Stimulated activated CD8-positive, alpha-beta memory T cell treated with anti-CD3 and anti-CD28 coated beads, Interleukin-7, amount 100 ng/mL, for 24 hours (primary cell): ENCODE data around the gene SLC28A2.
"Not testable (repeated sequence)": the region's sequence is repeated elsewhere in the genome, so short reads cannot be mapped to it uniquely, and the experiment has no call there.

Experiments
- DNase-seq: peaks from one replicate; pipeline ENCODE4 v3.0.0-alpha.2; 2020; ENCODE audit warnings: low read depth

SLC28A2 gene

GRCh38 chr15:45262906-45263461 is 10.9 kb downstream of the SLC28A2 start:
- DNase-seq: no peak

- no peak for DNase-seq
Observed at GRCh38 chr15:45263854-45264253, 11.8 kb downstream of the SLC28A2 start.

- DNase-seq: no peak
Observed at GRCh38 chr15:45265506-45265905, 13.5 kb downstream of the SLC28A2 start.

GRCh38 chr15:45268135-45268534 is 16.1 kb downstream of the SLC28A2 start:
- DNase-seq: no peak

GRCh38 chr15:45274636-45275380 is 22.8 kb downstream of the SLC28A2 start:
- DNase-seq: no peak

DNA sequence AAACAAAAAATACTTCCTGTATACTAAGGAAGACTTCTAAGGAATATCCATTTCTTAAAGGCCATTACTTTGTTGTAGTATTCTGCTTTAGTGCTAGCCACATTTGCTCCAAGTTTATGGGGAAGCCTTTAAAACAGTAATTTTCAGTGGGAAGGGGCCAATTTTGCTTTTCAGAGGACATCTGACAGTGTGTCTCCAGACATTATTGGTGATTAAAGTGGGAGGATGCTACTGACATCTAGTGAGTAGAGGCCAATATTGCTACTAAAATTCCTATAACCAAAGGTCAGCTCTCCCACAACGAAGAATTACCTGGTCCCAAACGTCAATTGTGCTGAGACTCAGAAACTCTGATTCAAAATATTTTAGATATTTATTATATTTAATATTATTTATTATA is 24.8 kb downstream of the SLC28A2 start:
- no peak for DNase-seq

DNA sequence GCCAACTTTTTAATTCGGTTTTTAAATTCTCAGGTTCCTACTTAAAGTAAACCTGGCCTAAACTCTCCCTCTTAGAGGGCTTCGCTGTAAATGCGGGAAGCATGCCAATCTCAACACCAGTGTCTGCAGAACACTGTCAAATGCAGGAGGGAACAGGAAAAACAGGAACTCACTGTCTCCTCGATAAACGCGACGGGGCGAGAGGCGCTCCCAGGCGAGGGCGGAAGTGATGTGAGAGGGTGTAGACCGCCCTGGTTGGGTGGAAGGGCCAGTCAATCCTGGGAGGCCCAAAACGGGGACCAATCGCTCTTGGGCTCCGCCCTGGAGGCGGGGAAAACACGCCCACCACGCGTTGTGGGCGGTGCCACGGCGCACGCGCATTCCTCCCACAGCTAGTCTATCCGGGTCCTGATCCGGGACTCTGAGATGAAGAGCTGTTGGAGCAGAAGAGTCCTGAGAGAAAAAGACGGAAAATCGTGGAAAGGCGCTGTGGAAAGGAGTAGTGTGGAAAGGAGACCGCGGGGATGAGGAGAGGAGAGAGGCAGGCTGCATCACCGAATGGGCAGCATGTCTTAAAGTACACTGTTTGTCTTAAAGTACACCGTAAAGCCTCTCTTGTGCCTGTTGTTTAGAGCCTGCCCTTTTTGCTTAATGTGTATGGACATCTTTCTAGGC is 27.1 kb downstream of the SLC28A2 start:
- peak; percentile 94 for DNase-seq

DNA sequence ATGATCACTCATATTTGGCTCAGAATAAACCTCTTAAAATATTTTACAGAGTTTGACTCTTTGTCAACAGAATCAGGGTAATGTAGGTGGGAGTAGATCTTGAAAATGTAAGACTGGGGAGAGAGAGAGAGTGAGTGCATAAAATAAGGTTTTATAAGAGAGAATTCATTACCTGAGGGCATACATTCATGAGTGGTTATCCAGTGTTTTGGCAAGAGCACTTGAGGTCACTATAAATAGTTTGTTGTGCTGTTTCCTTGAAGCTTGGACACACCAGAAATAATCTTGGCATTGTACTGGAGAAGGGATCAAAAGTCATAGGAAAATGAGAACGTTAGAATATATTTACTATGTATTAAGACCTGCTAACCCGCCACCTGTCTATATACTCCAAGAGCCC is 33.4 kb downstream of the SLC28A2 start:
- no peak for DNase-seq

- no peak for DNase-seq
Observed at GRCh38 chr15:45287390-45287956, 35.4 kb downstream of the SLC28A2 start.

- DNase-seq: no peak
Observed at GRCh38 chr15:45288947-45289346, 36.9 kb downstream of the SLC28A2 start.

DNA sequence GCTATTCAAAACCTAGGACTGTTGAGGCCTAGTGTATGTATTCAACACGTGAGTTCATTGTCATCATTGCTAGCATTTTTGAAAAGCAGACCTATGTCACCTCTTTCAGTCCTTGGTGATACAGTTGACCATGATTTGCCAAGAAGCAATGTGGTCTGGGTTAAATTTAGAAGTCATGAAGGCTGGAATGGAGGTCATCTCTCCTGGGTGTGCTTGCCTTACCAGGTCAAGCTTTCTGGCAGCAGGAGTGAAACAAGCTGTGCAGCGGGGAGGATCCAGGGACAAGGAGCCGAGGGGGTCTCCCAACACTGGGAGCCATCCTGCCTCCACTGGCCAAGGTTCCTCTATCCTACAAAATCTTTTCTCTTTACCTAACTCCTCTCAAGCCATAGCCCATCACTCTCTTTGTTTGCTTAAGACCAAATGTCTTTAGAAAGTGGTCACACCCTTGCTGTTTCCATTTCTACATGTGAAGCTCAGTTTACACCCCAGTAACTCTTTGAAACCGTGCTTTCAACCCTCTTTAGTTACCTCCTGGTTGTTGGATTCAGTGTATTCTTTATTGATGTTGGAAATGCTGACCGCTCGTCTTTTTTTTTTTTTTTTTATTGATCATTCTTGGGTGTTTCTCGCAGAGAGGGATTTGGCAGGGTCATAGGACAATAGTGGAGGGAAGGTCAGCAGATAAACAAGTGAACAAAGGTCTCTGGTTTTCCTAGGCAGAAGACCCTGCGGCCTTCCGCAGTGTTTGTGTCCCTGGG is 40.0 kb downstream of the SLC28A2 start:
- DNase-seq: no peak

DNA sequence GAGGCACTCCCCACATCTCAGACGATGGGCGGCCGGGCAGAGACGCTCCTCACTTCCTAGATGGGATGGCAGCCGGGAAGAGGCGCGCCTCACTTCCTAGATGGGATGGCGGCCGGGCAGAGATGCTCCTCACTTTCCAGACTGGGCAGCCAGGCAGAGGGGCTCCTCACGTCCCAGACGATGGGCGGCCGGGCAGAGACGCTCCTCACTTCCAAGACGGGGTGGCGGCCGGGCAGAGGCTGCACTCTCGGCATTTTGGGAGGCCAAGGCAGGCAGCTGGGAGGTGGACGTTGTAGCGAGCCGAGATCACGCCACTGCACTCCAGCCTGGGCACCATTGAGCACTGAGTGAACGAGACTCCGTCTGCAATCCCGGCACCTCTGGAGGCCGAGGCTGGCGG is 41.3 kb downstream of the SLC28A2 start:
- DNase-seq: not testable (repeated sequence)

GRCh38 chr15:45298964-45299378 is 46.9 kb downstream of the SLC28A2 start:
- not testable (repeated sequence) for DNase-seq

DNA sequence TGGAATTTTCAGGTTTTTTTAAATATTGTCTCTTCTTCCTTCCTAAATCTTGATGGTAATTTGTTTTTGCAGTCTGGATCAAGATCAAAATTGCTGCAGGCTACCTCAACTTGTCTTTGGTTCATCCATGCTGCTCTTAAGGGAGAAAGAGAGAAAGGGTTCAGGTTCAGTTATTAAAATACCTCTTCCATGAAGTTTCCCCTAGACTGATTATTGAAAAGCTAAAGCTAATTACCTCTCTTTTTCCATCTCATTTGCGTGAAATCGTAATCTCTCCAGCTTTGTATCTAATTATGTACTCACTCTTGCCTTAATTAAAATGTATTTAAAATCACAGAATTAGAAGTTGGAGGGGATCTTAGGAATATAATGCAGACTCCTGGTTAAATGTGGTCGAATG is 52.7 kb downstream of the SLC28A2 start:
- DNase-seq: no peak

- no peak for DNase-seq
Observed at GRCh38 chr15:45306105-45306504, 54.1 kb downstream of the SLC28A2 start.

GRCh38 chr15:45307230-45307924 is 55.3 kb downstream of the SLC28A2 start:
- DNase-seq: no peak

GRCh38 chr15:45314117-45314516 is 62.1 kb downstream of the SLC28A2 start:
- not testable (repeated sequence) for DNase-seq

- no peak for DNase-seq
Observed at GRCh38 chr15:45314960-45315359, 62.9 kb downstream of the SLC28A2 start.

GRCh38 chr15:45319472-45320214 is 67.6 kb downstream of the SLC28A2 start:
- DNase-seq: no peak

GRCh38 chr15:45320581-45321205 is 68.7 kb downstream of the SLC28A2 start:
- no peak for DNase-seq
